ENCODE results near the gene PLA2G15. TPM values are rescaled to one million over a fixed set of nuclear protein-coding genes. Genes with fewer than 3 reads are reported as not detected.
A peak's percentile ranks its signal among the peaks of the same experiment; 100 is the strongest.

PLA2G15 gene
- total RNA-seq, 1 experiment from 2014 or later = 10.2 TPM

DNA sequence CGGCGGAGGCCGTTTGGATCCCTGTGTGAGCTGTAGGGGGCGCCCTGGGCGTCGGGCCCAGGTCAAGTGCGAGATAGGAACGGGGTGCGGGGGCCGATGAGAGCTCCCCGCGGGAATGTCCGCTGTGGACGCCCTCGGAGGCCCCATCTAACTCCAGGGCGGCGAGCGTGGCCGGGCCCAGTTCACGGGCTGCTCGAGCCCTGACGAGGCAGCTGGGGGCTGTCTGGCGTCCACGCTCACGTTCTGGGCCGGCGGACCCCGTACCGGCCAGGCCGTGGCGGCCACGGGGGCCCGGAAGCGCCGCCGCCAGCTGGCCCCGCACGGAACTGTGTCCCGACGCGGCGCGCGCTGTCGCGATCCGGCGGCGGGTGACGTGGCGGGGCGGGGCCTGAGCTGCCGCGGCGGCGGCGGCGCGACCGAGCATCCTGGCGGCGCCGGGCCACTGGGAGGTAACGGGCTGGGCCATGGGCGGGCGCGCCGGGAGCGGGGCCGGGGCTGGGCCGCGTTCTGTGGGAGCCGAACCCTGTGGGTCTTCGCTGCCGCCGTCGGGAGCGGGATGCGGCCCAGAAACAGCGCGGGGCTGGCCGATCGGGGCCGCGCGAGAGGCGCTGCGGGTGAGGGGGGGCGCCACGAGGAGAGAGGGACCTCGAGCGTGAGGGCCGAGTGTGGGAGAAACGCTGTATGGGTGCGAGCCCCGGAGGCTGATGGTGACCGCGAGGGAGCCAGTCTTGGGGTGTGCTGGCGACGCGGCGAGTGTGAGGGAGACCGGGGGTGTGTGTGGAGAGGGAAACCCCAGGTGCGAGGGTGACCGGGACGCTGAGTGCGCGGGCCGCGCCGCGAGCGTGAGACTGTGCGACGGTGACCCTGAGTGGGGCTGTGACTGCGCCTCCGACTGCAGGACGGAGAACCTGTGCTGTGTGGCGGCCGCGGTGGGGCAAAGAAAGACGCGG lies 19.2 kb downstream of the PLA2G15 start, which contains the start of gene SLC7A6 (continued):
- TF ChIP-seq, protein P1, sequence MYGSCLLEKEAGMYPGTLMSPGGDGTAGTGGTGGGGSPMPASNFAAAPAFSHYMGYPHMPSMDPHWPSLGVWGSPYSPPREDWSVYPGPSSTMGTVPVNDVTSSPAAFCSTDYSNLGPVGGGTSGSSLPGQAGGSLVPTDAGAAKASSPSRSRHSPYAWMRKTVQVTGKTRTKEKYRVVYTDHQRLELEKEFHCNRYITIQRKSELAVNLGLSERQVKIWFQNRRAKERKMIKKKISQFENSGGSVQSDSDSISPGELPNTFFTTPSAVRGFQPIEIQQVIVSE (CRISPR knock-in tag; IDR thresholded peaks at IDR 0.05; ENCODE audit: borderline replicate concordance) = no peak
- TF ChIP-seq CBFB (CRISPR knock-in tag; IDR thresholded peaks at IDR 0.05; ENCODE audit: low read depth) = no peak
- TF ChIP-seq, protein P2, sequence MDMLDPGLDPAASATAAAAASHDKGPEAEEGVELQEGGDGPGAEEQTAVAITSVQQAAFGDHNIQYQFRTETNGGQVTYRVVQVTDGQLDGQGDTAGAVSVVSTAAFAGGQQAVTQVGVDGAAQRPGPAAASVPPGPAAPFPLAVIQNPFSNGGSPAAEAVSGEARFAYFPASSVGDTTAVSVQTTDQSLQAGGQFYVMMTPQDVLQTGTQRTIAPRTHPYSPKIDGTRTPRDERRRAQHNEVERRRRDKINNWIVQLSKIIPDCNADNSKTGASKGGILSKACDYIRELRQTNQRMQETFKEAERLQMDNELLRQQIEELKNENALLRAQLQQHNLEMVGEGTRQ (CRISPR knock-in tag; IDR thresholded peaks at IDR 0.05) = no peak
- no peak for TF ChIP-seq ETV6 (CRISPR knock-in tag; IDR thresholded peaks at IDR 0.05)
- no peak for TF ChIP-seq RORB (CRISPR knock-in tag; IDR thresholded peaks at IDR 0.05)
- TF ChIP-seq ZNF396 (CRISPR knock-in tag; IDR thresholded peaks at IDR 0.05; ENCODE audit: borderline replicate concordance) = no peak
- TF ChIP-seq ZNF121 (CRISPR knock-in tag; IDR thresholded peaks at IDR 0.05) = no peak
- no peak for TF ChIP-seq ZNF423 (CRISPR knock-in tag; IDR thresholded peaks at IDR 0.05)
- TF ChIP-seq MYBL2 (CRISPR knock-in tag; IDR thresholded peaks at IDR 0.05) = no peak
- no peak for TF ChIP-seq NFATC4 (CRISPR knock-in tag; IDR thresholded peaks at IDR 0.05)
- no peak for TF ChIP-seq MXD4 (CRISPR knock-in tag; IDR thresholded peaks at IDR 0.05; ENCODE audit: borderline replicate concordance)
- no peak for TF ChIP-seq GRHL2 (CRISPR knock-in tag; IDR thresholded peaks at IDR 0.05; ENCODE audit: insufficient replicate concordance, severe bottlenecking)
- no peak for TF ChIP-seq KAT7 (CRISPR knock-in tag; IDR thresholded peaks at IDR 0.05; ENCODE audit: borderline replicate concordance)
- peak; percentile 47 for TF ChIP-seq SP1 (CRISPR knock-in tag; conservative IDR thresholded peaks at IDR 0.05)
- TF ChIP-seq EMX1 (CRISPR knock-in tag; IDR thresholded peaks at IDR 0.05) = no peak
- no peak for TF ChIP-seq E2F1 (CRISPR knock-in tag; IDR thresholded peaks at IDR 0.05)
- TF ChIP-seq ZBTB21 (CRISPR knock-in tag; IDR thresholded peaks at IDR 0.05; ENCODE audit: borderline replicate concordance) = no peak
- TF ChIP-seq ARID4B (CRISPR knock-in tag; IDR thresholded peaks at IDR 0.05; ENCODE audit: borderline replicate concordance) = no peak; the same call in 1 of the 2 replicates
- TF ChIP-seq SOX15 (CRISPR knock-in tag; IDR thresholded peaks at IDR 0.05) = no peak
- TF ChIP-seq ZNF425 (CRISPR knock-in tag; conservative IDR thresholded peaks at IDR 0.05) = no peak
- TF ChIP-seq ZNF512 (CRISPR knock-in tag; IDR thresholded peaks at IDR 0.05; ENCODE audit: borderline replicate concordance) = no peak
- no peak for TF ChIP-seq AR (CRISPR knock-in tag; IDR thresholded peaks at IDR 0.05)
- no peak for TF ChIP-seq ZNF232 (CRISPR knock-in tag; IDR thresholded peaks at IDR 0.05)
- no peak for TF ChIP-seq NR2C2 (CRISPR knock-in tag; IDR thresholded peaks at IDR 0.05)
- TF ChIP-seq, protein P3, sequence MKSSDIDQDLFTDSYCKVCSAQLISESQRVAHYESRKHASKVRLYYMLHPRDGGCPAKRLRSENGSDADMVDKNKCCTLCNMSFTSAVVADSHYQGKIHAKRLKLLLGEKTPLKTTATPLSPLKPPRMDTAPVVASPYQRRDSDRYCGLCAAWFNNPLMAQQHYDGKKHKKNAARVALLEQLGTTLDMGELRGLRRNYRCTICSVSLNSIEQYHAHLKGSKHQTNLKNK (CRISPR knock-in tag; IDR thresholded peaks at IDR 0.05) = no peak

All from WTC11 (cell line).